Dedifferentiated amniotic fluid mesenchymal stem cell (primary cell): ENCODE measurements around the gene STK11.

Source experiments
- DNase-seq: peaks from one replicate; pipeline ENCODE4 v3.0.0-alpha.2; 2016; ENCODE audit errors: extremely low spot score

Gene STK11

GRCh38 chr19:1262623-1263123, 57.1 kb downstream of the STK11 start:
- DNase-seq, result no peak

- DNase-seq, result no peak
Observed at GRCh38 chr19:1263188-1263587, 57.6 kb downstream of the STK11 start.

- DNase-seq, result peak; percentile 72
Observed at GRCh38 chr19:1264801-1265614, 59.4 kb downstream of the STK11 start.

- peak; percentile 69 for DNase-seq
Observed at GRCh38 chr19:1265615-1266128, 60.1 kb downstream of the STK11 start.

GRCh38 chr19:1266129-1266915, 60.7 kb downstream of the STK11 start:
- peak; percentile 48 for DNase-seq

DNA sequence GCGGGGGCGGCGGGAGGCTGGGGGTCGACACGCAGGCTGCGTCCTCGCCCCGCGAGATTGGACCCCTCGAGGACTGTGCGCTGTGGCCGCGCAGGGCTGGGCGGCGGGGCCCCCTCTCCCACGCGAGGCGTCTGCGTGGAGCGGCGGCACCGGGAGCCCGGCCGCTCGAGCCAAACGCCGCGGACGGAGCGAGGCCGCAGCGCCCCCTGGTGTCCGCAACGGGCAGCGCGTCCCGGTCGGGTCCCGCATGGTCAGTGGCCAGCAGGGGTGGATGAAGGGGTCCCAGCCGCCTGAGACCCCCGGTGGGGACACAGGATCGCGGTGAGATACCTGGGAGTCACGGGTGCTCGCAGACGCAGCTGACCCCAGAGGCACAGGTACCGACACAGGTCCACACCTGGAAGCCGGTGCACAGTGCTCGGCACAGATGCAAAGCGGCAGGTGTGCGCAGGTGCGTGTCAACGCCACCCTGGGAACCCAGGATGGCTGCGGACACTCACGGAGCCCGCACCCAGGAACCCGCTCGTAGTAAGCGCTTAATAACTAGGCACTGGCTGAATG, 61.4 kb downstream of the STK11 start:
- DNase-seq, result no peak

DNA sequence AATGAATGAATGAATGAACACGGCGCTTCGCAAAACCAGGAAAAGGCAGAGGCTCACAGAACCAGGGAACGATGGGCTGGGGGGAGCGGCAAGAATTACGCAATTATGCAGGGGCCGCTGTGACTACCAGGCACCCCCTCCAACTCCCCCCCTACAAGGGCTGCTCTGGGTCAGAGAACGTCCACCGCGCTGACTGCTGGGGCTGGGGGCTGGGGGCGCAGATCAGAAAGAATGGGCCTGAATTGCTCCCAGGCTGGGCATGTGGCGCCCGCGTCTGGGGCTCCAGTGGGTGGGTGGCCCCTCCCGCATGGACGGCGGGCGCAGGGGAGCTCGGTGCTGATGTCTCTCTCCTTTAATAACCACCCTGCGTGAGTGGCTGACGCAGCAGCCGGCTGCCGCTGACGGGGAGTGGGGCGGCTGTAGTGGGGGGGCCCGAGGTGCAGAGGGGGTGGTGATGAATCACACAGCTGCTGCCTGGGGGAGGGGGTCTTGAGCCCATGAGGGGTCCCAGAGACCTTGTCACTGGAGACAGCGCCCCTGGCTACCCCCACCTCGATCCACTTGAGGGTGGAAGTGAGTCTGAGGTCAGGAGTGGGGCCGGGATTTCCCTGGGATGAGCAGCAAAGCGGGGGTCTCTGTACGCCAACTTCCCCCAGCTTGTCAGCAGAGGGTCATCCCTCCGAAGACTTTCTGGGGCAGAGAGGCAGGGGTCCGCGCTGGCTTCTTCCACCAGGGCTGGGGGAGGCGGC, 62.1 kb downstream of the STK11 start:
- no peak for DNase-seq

- no peak for DNase-seq
Observed at GRCh38 chr19:1268226-1269064, 62.9 kb downstream of the STK11 start.

DNA sequence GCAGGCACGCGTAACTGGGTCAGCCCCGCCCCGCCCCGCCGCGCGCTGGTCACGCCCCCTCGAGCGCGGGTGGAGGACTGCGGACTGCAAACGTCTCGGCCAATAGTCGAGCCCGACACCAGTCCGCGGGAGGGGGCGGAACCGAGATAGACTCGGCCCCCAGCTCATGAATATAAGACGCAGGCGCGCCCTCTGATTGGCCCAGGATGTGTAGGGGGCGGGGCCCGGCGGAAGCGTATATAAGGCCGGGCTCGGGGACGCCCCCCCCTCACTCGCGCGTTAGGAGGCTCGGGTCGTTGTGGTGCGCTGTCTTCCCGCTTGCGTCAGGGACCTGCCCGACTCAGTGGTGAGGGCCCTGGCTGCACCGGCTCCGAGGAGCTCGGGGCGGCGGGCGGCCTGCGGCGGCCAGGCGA, 63.5 kb downstream of the STK11 start, which contains the start of gene CIRBP:
CIRBP (plus strand) TSS at position 268 of the 413 bp plus-strand sequence. CDS start 1,602 bp downstream, outside the sequence.
- DNase-seq, result peak; percentile 99

- DNase-seq, result peak; percentile 80
Observed at GRCh38 chr19:1269478-1270212, 64.1 kb downstream of the STK11 start.

- no peak for DNase-seq
Observed at GRCh38 chr19:1270213-1270853, 64.8 kb downstream of the STK11 start.

GRCh38 chr19:1270854-1271527, 65.4 kb downstream of the STK11 start:
- DNase-seq, result no peak

DNA sequence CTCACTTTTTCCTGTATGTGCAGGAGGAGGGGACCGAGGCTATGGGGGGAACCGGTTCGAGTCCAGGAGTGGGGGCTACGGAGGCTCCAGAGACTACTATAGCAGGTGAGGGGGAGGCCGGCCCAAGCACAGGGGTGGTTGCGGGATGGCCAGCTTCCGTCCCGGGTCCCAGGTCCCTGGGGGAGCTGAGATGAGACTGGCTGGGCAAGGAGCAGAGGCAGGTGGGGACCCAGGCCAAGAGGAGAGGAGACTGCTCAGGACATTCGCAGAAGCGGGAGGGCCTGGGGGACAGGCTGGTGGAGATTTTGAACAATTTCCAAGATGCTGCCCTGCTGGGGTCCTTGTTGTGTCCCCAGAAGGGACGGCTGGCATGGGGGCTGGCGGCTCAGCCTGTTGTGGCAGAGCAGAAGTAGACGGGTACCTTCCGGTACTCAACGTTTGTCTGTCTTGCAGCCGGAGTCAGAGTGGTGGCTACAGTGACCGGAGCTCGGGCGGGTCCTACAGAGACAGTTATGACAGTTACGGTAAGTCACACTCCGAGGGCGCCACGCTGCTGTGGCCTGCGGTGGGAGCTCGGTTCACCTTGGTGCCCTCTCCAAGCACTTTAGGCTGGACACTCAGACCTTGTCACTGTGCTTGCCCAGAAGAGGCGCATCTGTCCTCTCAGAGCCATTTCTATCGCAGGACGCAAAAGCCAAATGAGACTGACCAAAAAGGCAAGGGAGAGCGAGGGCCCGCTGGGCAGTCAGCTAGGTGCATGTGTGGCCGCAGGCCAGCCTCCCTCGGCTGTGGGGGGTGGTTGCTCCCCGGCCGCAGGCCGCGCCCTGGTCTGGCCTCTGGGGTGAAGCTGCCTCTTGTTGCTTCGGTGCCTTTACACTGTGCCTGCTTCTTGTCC, 66.2 kb downstream of the STK11 start:
- DNase-seq, result no peak

GRCh38 chr19:1272423-1273262, 67.1 kb downstream of the STK11 start:
- no peak for DNase-seq

GRCh38 chr19:1273263-1274041, 67.9 kb downstream of the STK11 start:
- no peak for DNase-seq
